Chondrocyte (in vitro differentiated cells): ENCODE measurements around the gene ERAP2. TPM values are rescaled to one million over a fixed set of nuclear protein-coding genes. Genes with fewer than 3 reads are reported as not detected.
"Not testable (repeated sequence)": the region's sequence is repeated elsewhere in the genome, so short reads cannot be mapped to it uniquely, and the experiment has no call there.

ENCODE experiments used
- DNase-seq: peaks from one replicate; pipeline ENCODE4 v3.0.0; 2021; ENCODE audit warnings: mixed read lengths, low spot score
- H3K27ac Mint-ChIP-seq: one replicate; pipeline ENCODE4 v1.8.0; 2021; ENCODE audit warnings: mild to moderate bottlenecking, moderate library complexity, mixed read lengths; ENCODE audit not compliant: unreplicated experiment
- H3K27me3 Mint-ChIP-seq: 2 replicates; pipeline ENCODE4 v1.8.0; 2021; ENCODE audit warnings: low read depth, mixed read lengths
- H3K36me3 Mint-ChIP-seq: 2 replicates; pipeline ENCODE4 v1.8.0; 2021; ENCODE audit warnings: low read depth, mixed read lengths
- H3K4me1 Mint-ChIP-seq: 2 replicates; pipeline ENCODE4 v1.8.0; 2021; ENCODE audit warnings: low read depth, mild to moderate bottlenecking, mixed read lengths
- H3K4me3 Mint-ChIP-seq: one replicate; pipeline ENCODE4 v1.8.0; 2021; ENCODE audit warnings: mild to moderate bottlenecking, moderate library complexity, mixed read lengths; ENCODE audit not compliant: unreplicated experiment
- H3K9me3 Mint-ChIP-seq: 2 replicates; pipeline ENCODE4 v1.8.0; 2021; ENCODE audit warnings: low read depth, mixed read lengths
- CTCF ChIP-seq: fragments of 200-600 bp; sonication (generic); IDR thresholded peaks from 2 replicates; pipeline ENCODE4 v1.5.0; 2021; ENCODE audit warnings: antibody characterized with exemption, mild to moderate bottlenecking, moderate library complexity
- total RNA-seq: library from RNA; stranded (reverse); gene quantifications from 3 replicates; pipeline ENCODE4 v1.2.1, GENCODE V29; 2021

The ERAP2 gene
- total RNA-seq, 1 donor from 2014 or later: 2.2 TPM

DNA sequence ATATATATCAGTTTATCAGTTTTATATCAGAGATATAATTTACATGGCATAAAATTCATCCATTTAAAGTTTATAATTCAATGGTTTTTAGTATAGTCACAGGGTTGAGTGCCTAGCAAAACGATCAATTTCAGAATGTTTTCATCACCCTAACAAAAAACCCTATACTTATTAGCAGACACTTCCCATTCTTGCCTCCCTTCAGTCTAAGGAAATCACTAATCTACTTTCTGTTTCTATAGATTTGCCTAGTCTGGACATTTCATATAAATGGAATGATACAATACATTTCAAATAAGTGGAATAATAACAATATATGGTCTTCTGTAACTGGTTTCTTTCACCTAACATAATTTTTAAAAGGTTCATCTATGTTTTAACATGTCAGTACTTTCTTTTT lies 50.0 kb downstream of the ERAP2 start:
- Mint-ChIP-seq H3K4me1 (peaks cover 21% of the 10 kb centered on the region), H3K4me3 (no peak overlapping the region), H3K27me3 (no peaks in the 10 kb centered on the region), H3K27ac (no peak overlapping the region), H3K9me3 (no peaks in the 10 kb centered on the region), H3K36me3 (peaks cover 2% of the 10 kb centered on the region)
- TF ChIP-seq CTCF: no peak
- no peak for DNase-seq

- Mint-ChIP-seq H3K4me1 (peaks cover 14% of the 10 kb centered on the region), H3K36me3 (peaks cover 2% of the 10 kb centered on the region), H3K27me3 (no peaks in the 10 kb centered on the region), H3K4me3 (no peak overlapping the region), H3K9me3 (no peaks in the 10 kb centered on the region), H3K27ac (no peak overlapping the region)
- no peak for TF ChIP-seq CTCF
- DNase-seq: no peak
Measured at GRCh38 chr5:96927008-96927407, 50.7 kb downstream of the ERAP2 start.

DNA sequence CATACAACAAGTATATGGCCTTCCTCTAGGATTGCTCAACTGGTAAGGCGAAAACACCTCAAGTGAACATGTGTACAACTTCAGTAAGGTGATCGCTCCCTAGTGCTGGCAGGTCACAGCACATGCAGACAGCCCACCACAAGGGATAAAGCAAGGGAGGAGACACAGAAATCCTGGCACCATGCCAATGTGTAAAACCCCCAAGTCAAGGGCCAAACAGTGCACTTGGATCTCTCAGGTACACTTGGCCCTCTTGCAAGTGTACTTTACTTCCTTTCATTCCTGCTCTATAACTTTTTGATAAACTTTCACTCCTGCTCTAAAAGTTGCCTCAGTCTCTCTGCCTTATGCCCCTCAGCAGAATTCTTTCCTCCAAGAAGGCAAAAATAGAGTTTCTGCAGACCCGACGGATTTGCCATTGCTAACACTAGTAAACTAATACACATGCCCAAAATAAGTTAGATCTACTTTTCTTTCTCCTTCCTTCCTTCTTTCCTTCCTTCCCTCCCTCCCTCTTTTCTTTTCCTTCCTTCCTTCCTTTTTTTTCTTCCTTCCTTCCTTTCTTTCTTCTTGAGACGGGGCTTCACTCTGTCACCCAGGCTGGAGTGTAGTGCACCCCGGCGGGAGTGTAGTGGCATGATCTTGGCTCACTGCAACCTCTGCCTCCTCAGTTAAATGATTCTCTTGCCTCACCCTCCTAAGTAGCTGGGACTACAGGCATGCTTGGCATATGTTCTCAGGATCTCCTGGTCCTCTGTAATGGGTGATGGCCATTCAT lies 52.8 kb downstream of the ERAP2 start:
- DNase-seq: no peak
- Mint-ChIP-seq H3K27me3 (no peaks in the 10 kb centered on the region), H3K9me3 (no peaks in the 10 kb centered on the region), H3K36me3 (peaks cover 2% of the 10 kb centered on the region), H3K4me1 (peaks cover 13% of the 10 kb centered on the region), H3K4me3 (no peak overlapping the region), H3K27ac (no peak overlapping the region)
- no peak for TF ChIP-seq CTCF

- DNase-seq: no peak
- Mint-ChIP-seq H3K27ac (no peak overlapping the region), H3K36me3 (peaks cover 2% of the 10 kb centered on the region), H3K4me1 (peaks cover 14% of the 10 kb centered on the region), H3K4me3 (no peak overlapping the region), H3K9me3 (no peaks in the 10 kb centered on the region), H3K27me3 (no peaks in the 10 kb centered on the region)
- TF ChIP-seq CTCF: no peak
Measured at GRCh38 chr5:96930058-96930457, 53.8 kb downstream of the ERAP2 start.

DNA sequence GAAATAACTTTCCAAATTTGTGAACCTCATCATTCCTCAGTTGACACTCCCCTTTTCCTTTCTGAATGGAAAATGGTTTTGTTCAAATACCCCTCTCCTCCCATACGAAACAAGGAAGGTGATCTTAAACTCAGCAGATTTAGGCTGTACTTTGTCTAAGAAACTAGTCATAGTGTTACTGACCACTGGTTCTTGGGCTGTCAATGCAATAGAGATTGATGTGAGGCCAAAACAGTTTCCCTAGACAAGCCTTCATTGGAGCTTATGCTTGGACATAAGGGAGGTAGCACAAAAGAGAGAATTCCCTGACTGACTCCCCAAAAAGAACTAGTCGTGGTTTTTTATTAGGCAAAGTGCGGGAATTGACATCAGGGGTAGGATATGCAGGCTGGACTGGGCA lies 54.3 kb downstream of the ERAP2 start:
- H3K27ac Mint-ChIP-seq: no peak overlapping the region
- no peaks in the 10 kb centered on the region for H3K9me3 Mint-ChIP-seq
- no peaks in the 10 kb centered on the region for H3K27me3 Mint-ChIP-seq
- TF ChIP-seq CTCF: no peak
- no peak for DNase-seq
- H3K4me3 Mint-ChIP-seq: no peak overlapping the region
- H3K36me3 Mint-ChIP-seq: peaks cover 2% of the 10 kb centered on the region
- peaks cover 14% of the 10 kb centered on the region for H3K4me1 Mint-ChIP-seq

DNA sequence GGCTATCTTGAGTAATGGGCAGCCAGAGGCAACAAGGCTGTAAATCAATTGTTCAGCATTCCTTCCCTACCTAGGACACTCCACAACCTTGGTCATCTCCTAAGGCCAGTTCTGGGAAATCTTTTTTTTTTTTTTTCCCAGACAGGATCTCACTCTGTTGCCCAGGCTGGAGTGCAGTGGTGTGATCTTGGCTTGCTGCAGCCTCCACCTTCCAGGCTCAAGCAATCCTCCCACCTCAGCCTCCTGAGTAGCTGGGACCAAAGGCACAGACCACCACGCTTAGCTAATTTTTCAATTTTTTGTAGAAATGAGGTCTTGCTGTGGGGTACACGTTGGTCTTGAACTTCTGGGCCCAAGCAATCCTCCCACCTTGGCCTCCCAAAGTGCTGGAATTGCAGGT lies 54.7 kb downstream of the ERAP2 start:
- not testable (repeated sequence) for H3K4me3 Mint-ChIP-seq, DNase-seq, H3K27ac Mint-ChIP-seq, H3K9me3 Mint-ChIP-seq, H3K36me3 Mint-ChIP-seq, H3K27me3 Mint-ChIP-seq
- H3K4me1 Mint-ChIP-seq: peaks cover 14% of the 10 kb centered on the region
